Measurements from ENCODE around the gene ENTR1.

ENTR1 gene

GRCh38 chr9:136400038-136400834 is 10.2 kb downstream of the ENTR1 start, which contains the start of gene SNAPC4:
Gene SNAPC4 (minus strand): TSS chr9:136400170. CDS start chr9:136398428, 1,742 bp downstream.
- TF ChIP-seq CTCF (IDR thresholded peaks at IDR 0.05), result peak; percentile 98

- TF ChIP-seq CTCF (IDR thresholded peaks at IDR 0.05), result no peak
Observed at GRCh38 chr9:136399176-136400037, 11.0 kb downstream of the ENTR1 start.

- no peak for TF ChIP-seq CTCF (IDR thresholded peaks at IDR 0.05)
Observed at GRCh38 chr9:136398286-136398685, 12.1 kb downstream of the ENTR1 start.

GRCh38 chr9:136397643-136398042 is 12.8 kb downstream of the ENTR1 start:
- TF ChIP-seq CTCF (IDR thresholded peaks at IDR 0.05), result no peak

GRCh38 chr9:136396219-136396515 is 14.2 kb downstream of the ENTR1 start:
- TF ChIP-seq CTCF (IDR thresholded peaks at IDR 0.05), result no peak

GRCh38 chr9:136395345-136396218 is 14.8 kb downstream of the ENTR1 start:
- TF ChIP-seq CTCF (IDR thresholded peaks at IDR 0.05), result no peak

GRCh38 chr9:136395020-136395340 is 15.4 kb downstream of the ENTR1 start:
- no peak for TF ChIP-seq CTCF (IDR thresholded peaks at IDR 0.05)

Data from LNCAP (cell line).